Astrocyte of the cerebellum (primary cell): Measurements from ENCODE around the gene PCDHA10.
"Not testable (repeated sequence)": the region's sequence is repeated elsewhere in the genome, so short reads cannot be mapped to it uniquely, and the experiment has no call there.

Experiments used
- DNase-seq: peaks from one replicate; pipeline ENCODE4 v3.0.0-alpha.2; 2011; ENCODE audit warnings: low read depth
- H3K4me3 ChIP-seq: 2 replicates; pipeline ENCODE4 v1.5.1; 2011; ENCODE audit warnings: mild to moderate bottlenecking, low read depth, low read length, moderate library complexity
- CTCF ChIP-seq: IDR thresholded peaks from 2 replicates; pipeline ENCODE4 v1.5.1; 2012; ENCODE audit warnings: low read length, low read depth, moderate library complexity, mild to moderate bottlenecking; ENCODE audit errors: missing control alignments
- in situ Hi-C: cut with HindIII; loops from 2 replicates; pipeline ENCODE4 v1.10.0; 2017; ENCODE audit warnings: low sequenced_read_pairs

Gene PCDHA10

GRCh38 chr5:140822281-140822629, 33.4 kb upstream of the PCDHA10 start:
- TF ChIP-seq CTCF, result no peak
- DNase-seq, result no peak
- in situ Hi-C loops, result no loop called here
- no peak overlapping the region for H3K4me3 ChIP-seq

GRCh38 chr5:140822969-140823368, 32.7 kb upstream of the PCDHA10 start:
- DNase-seq, in situ Hi-C loops, H3K4me3 ChIP-seq: not testable (repeated sequence)

- in situ Hi-C loops, result no loop called here
- TF ChIP-seq CTCF, result no peak
- no peak for DNase-seq
- no peak overlapping the region for H3K4me3 ChIP-seq
Observed at GRCh38 chr5:140823475-140823874, 32.2 kb upstream of the PCDHA10 start.

GRCh38 chr5:140827704-140828361, 27.9 kb upstream of the PCDHA10 start, which contains the start of gene PCDHA6:
PCDHA6 (plus strand) TSS chr5:140827960; CDS start chr5:140828092, 132 bp downstream.
- in situ Hi-C loops, result no loop called here
- H3K4me3 ChIP-seq, result no peak within 1 kb of the TSS
- DNase-seq, result no peak
- no peak for TF ChIP-seq CTCF

- no peak overlapping the region for H3K4me3 ChIP-seq
- in situ Hi-C loops, result no loop called here
Observed at GRCh38 chr5:140828362-140828737, 27.3 kb upstream of the PCDHA10 start.

GRCh38 chr5:140829511-140830501, 25.9 kb upstream of the PCDHA10 start:
- DNase-seq, in situ Hi-C loops, H3K4me3 ChIP-seq: not testable (repeated sequence)

More at GRCh38 chr5:140828362-140828737, 27.3 kb upstream of the PCDHA10 start:
- no peak for TF ChIP-seq CTCF
- no peak for DNase-seq

GRCh38 chr5:140833993-140834392, 21.7 kb upstream of the PCDHA10 start, which contains the start of gene PCDHA7:
PCDHA7 (plus strand) TSS chr5:140834269; CDS start chr5:140834384, 115 bp downstream.
- no peak for DNase-seq
- in situ Hi-C loops, result no loop called here
- H3K4me3 ChIP-seq, result no peak within 1 kb of the TSS
- TF ChIP-seq CTCF, result no peak

GRCh38 chr5:140834439-140835008, 21.2 kb upstream of the PCDHA10 start:
- DNase-seq, in situ Hi-C loops, H3K4me3 ChIP-seq: not testable (repeated sequence)
